Epithelial cell of prostate (primary cell): ENCODE data around the gene RSPO1.
"Not testable (repeated sequence)": the region's sequence is repeated elsewhere in the genome, so short reads cannot be mapped to it uniquely, and the experiment has no call there.

ENCODE experiments used
- DNase-seq: peaks from one replicate; pipeline ENCODE4 v3.0.0-alpha.2; 2011; ENCODE audit warnings: low read depth, low spot score
- H3K27ac ChIP-seq: fragments of 450-650 bp; 2 replicates; pipeline ENCODE4 v1.5.1; 2017; ENCODE audit warnings: mild to moderate bottlenecking

Gene RSPO1

DNA sequence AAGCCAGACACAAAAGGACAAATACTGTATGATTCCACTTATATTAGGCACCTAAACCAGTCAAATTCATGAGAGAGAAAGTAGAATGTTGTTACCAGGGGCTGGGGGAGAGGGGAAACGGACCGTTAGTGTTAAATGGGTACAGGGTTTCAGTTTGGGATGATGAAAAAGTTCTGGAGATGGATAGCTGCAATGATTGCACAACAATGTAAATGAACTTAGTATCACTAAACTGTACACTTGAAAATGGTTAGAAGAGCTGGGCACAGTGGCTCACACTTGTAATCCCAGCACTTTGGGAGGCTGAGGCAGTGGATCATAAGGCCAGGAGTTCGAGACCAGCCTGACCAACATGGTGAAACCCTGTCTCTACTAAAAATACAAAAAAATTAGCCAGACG, 50.1 kb downstream of the RSPO1 start:
- DNase-seq, H3K27ac ChIP-seq: not testable (repeated sequence)

DNA sequence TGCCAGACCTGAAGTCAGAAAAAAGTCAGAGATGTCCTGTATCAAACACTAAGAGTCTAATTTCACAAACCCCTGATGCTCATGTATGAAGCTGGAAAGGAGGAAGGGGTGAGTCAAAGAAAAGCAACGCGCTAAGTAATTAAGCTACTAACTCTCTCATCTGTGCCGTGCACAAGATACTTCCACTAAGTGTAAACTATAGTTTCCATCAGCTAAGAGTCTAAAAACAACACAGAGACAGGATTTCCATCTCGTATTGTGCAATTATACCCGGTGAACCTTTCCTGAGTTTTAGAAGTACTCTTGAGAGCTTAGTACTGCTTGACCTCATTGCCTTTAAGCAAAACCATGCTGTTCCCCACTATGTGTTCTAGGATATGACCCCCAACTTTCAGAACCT, 59.0 kb downstream of the RSPO1 start:
- no peak for DNase-seq
- H3K27ac ChIP-seq: peak overlapping the region; percentile 77

DNA sequence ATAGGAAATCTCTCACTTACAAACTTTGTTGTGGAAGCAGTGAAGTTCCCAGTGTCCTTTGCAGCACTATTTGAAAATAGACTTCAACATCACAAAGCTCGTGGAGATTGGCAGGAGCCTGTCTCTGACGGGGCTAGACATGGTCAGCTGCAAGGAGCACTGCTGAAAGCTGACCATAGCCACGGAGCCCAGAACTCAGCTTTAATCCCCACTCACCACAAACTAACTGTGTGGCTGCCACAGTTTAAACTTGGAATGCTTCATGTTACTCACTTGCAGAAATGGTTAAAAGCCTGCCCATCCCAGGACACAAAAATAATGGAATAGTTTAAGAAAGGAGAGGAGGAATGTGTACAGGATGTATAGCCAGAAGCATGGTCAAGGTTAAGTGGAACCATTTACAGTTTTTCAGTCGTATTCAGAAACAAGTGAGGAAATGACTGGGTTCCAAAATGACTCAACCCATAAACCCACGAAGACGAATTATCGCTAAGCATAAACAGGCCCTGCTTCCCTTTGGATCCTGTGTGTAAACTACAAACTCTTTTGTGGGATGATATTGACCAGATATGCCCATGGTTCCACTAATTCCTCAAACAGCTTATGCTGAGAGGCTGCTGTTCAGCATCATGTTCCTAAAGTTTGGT, 59.7 kb downstream of the RSPO1 start:
- DNase-seq: no peak
- peak overlapping the region; percentile 77 for H3K27ac ChIP-seq

DNA sequence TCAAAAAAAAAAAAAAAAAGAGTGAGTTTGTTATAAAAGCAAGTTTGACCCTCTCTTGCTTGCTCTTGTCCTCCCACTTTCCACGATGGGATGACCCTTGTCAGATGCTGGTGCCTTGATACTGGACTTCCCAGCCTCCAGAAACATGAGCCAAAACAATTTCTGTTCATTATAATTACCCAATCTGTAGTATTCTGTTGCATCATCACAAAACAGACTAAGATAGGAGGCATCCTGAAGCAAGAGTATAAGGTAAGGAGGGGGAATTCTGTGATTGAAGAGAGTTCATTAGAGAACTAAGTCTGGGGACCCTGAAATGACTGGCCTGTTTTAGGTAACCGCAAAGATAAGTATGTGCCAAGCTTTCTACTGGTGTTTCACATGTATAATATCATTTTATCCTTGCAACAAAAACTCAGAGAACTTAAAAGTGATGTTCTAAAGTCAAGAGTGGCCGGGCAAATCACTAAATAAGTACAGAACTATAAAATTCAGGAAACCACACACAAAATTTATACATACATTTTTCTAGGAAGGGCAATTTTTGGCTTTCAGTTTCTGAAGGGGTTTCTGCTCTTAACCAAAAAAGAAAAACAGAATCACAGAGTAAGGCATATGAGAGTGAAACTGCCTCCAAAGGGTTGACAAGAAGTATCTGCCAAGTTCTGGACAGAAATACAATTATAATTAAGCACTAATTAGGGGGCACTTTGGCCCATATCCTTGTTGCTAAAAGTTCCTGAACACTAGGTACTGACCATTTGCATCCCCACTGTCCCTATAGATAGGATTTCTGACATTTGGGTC, 64.0 kb downstream of the RSPO1 start:
- no peak for DNase-seq
- no peak overlapping the region for H3K27ac ChIP-seq

DNA sequence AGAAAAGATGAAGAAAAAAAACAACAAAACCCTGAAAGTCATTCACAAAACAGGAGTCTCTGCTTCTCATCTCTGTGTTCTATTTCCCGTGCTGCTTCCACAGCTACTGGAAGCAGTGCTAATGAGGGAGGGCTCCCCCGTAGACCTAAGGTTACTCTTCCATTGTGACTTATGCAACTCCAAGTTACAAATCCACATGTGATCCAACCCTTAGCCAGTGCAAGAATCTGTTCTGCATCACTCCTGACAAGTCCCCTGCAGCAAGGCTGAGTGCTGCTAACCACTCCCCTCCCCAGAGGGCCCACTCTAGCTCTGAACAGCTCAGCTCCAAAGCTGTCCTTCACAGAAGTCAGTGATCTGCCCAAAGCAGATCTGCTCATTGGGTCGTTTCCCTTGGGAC, 67.7 kb downstream of the RSPO1 start:
- H3K27ac ChIP-seq: no peak overlapping the region
- DNase-seq: no peak

DNA sequence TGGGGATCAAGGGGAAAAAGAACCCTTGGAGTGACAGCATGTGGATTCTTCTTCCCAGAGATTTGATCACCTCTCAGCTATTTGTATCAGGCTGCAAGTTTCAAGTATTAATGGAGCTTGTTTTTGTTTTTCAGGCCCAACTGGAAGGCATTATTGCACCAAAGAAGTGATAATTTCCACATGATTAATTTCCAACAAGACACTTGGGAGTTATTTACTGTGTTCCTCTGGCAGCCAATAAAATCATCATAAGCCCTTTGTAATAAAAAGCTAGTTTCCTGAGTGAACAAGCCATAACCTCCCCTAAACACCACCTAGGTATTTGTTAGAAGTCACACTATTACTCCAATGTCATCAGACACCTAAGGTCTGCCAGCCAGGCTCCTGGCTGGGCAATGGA, 69.8 kb downstream of the RSPO1 start:
- DNase-seq: no peak
- no peak overlapping the region for H3K27ac ChIP-seq

DNA sequence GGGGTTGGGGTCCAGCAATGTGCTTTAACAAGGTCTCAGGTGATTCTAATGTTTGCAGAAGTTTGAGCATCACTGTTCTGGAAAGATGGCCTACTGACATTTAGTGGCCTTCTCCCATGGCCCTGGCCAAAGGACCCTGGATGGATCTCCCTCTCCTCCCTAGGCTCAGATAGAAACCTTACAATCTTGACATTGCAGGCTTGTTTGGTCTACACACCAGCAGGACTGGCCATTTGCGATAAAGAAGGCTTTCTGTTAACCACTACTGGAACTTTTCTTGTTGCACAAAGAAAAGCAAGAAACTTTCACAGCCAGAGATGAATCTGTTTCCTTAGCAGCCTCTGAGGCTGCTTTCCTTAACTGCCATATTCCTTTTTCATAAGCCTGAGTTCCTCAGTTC, 71.7 kb downstream of the RSPO1 start:
- DNase-seq: no peak
- peak overlapping the region; percentile 33 for H3K27ac ChIP-seq
